GM19397 (cell line): ENCODE data around the gene CPNE2.
"Not testable (repeated sequence)": the region's sequence is repeated elsewhere in the genome, so short reads cannot be mapped to it uniquely, and the experiment has no call there.

Source experiments
- ATAC-seq: cut with Tn5 transposase; IDR thresholded peaks from one replicate; pipeline ENCODE4 v1.9.1; 2021; ENCODE audit warnings: mild to moderate bottlenecking, moderate library complexity; ENCODE audit not compliant: unreplicated experiment

CPNE2 gene

GRCh38 chr16:57096793-57097192 is 4.4 kb downstream of the CPNE2 start:
- no peak for ATAC-seq

- ATAC-seq = no peak
Measured at GRCh38 chr16:57098188-57098841, 5.9 kb downstream of the CPNE2 start.

GRCh38 chr16:57099965-57100364 is 7.6 kb downstream of the CPNE2 start:
- ATAC-seq = not testable (repeated sequence)

- no peak for ATAC-seq
Measured at GRCh38 chr16:57100445-57100844, 8.1 kb downstream of the CPNE2 start.

- ATAC-seq = no peak
Measured at GRCh38 chr16:57102888-57103851, 10.8 kb downstream of the CPNE2 start.

GRCh38 chr16:57104706-57105105 is 12.3 kb downstream of the CPNE2 start:
- ATAC-seq = no peak

GRCh38 chr16:57105184-57105583 is 12.8 kb downstream of the CPNE2 start:
- no peak for ATAC-seq

- ATAC-seq = no peak
Measured at GRCh38 chr16:57106767-57107166, 14.4 kb downstream of the CPNE2 start.

- no peak for ATAC-seq
Measured at GRCh38 chr16:57107321-57107922, 15.0 kb downstream of the CPNE2 start.

- ATAC-seq = no peak
Measured at GRCh38 chr16:57108432-57108831, 16.0 kb downstream of the CPNE2 start.

- not testable (repeated sequence) for ATAC-seq
Measured at GRCh38 chr16:57109259-57110105, 17.1 kb downstream of the CPNE2 start.

- no peak for ATAC-seq
Measured at GRCh38 chr16:57110937-57111336, 18.6 kb downstream of the CPNE2 start.

- no peak for ATAC-seq
Measured at GRCh38 chr16:57111420-57111819, 19.0 kb downstream of the CPNE2 start.

GRCh38 chr16:57112403-57113041 is 20.1 kb downstream of the CPNE2 start:
- no peak for ATAC-seq

GRCh38 chr16:57113042-57113453 is 20.7 kb downstream of the CPNE2 start:
- no peak for ATAC-seq

GRCh38 chr16:57113664-57114063 is 21.3 kb downstream of the CPNE2 start:
- no peak for ATAC-seq

GRCh38 chr16:57115168-57115513 is 22.8 kb downstream of the CPNE2 start:
- no peak for ATAC-seq

- ATAC-seq = no peak
Measured at GRCh38 chr16:57115514-57116182, 23.3 kb downstream of the CPNE2 start.

- ATAC-seq = no peak
Measured at GRCh38 chr16:57118461-57119084, 26.2 kb downstream of the CPNE2 start.
